GM12801 (cell line): ENCODE data around the gene PARD6B.

Source experiments
- CTCF ChIP-seq: IDR thresholded peaks from one replicate; pipeline ENCODE4 v1.5.1; 2011; ENCODE audit warnings: control low read depth; ENCODE audit not compliant: insufficient read length; ENCODE audit errors: extremely low read depth

Gene PARD6B

GRCh38 chr20:50710492-50711063 is 20.8 kb upstream of the PARD6B start:
- no peak for TF ChIP-seq CTCF

- no peak for TF ChIP-seq CTCF
Measured at GRCh38 chr20:50711113-50711825, 20.1 kb upstream of the PARD6B start.

GRCh38 chr20:50712771-50713656 is 18.4 kb upstream of the PARD6B start:
- no peak for TF ChIP-seq CTCF

GRCh38 chr20:50713657-50714101 is 17.7 kb upstream of the PARD6B start:
- TF ChIP-seq CTCF = no peak

- TF ChIP-seq CTCF = no peak
Measured at GRCh38 chr20:50715694-50716093, 15.7 kb upstream of the PARD6B start.

- no peak for TF ChIP-seq CTCF
Measured at GRCh38 chr20:50716518-50716917, 14.9 kb upstream of the PARD6B start.

- TF ChIP-seq CTCF = no peak
Measured at GRCh38 chr20:50717312-50717711, 14.1 kb upstream of the PARD6B start.
